HG03039 (cell line): Measurements from ENCODE around the gene POLR2F.
"Not testable (repeated sequence)": the region's sequence is repeated elsewhere in the genome, so short reads cannot be mapped to it uniquely, and the experiment has no call there.

ENCODE experiments used
- ATAC-seq: cut with Tn5 transposase; IDR thresholded peaks from one replicate; pipeline ENCODE4 v1.9.1; 2021; ENCODE audit warnings: mild to moderate bottlenecking, moderate library complexity; ENCODE audit not compliant: unreplicated experiment

Gene POLR2F

GRCh38 chr22:37951305-37951704, 2.2 kb upstream of the POLR2F start:
- ATAC-seq, result no peak

GRCh38 chr22:37952629-37953028, 870 bp upstream of the POLR2F start:
- ATAC-seq, result not testable (repeated sequence)

- ATAC-seq, result peak; percentile 6
These were observed 450 bp upstream of the POLR2F start for GRCh38 chr22:37953062-37953436.

DNA sequence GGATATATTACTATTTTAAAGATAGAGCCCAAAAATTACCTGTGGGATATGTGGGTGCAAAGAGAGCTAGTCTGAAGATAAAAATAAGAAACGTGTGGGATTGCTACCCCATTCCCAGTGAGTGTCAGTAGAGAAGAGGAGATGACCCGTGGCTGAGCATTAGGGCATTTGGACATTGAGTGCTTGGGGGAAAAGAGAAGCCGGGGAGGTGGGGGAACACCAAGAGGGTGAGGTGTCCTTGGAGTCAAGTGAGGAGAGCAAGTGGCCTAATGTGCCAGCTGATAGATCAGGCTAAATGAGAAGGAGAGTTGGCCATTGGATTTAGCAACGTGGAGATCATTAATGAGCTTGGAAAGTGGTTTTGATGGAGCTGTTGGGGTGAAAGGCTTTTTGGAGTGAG, 1.2 kb downstream of the POLR2F start:
- ATAC-seq, result no peak

DNA sequence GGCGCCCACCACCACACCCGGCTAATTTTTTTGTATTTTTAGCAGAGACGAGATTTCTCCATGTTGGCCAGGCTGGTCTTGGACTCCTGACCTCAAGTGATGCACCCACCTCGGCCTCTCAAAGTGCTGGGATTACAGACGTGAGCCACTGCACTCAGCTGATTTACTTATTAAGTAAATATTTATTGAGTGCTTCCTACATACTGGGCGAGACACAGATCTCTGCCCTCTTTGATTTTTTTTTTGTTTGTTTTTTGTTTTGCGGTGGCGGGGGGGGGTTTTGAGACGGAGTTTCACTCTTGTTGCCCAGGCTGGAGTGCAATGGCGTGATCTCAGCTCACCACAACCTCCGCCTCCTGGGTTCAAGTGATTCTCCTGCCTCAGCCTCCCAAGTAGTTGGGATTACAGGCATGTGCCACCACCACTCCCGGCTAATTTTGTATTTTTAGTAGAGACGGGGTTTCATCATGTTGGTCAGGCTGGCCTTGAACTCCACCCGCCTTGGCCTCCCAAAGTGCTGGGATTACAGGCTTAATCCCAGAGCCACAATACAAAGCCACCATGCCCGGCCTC, 2.4 kb downstream of the POLR2F start:
- ATAC-seq, result not testable (repeated sequence)

- ATAC-seq, result no peak
These were observed 3.7 kb downstream of the POLR2F start for GRCh38 chr22:37957232-37957631.

DNA sequence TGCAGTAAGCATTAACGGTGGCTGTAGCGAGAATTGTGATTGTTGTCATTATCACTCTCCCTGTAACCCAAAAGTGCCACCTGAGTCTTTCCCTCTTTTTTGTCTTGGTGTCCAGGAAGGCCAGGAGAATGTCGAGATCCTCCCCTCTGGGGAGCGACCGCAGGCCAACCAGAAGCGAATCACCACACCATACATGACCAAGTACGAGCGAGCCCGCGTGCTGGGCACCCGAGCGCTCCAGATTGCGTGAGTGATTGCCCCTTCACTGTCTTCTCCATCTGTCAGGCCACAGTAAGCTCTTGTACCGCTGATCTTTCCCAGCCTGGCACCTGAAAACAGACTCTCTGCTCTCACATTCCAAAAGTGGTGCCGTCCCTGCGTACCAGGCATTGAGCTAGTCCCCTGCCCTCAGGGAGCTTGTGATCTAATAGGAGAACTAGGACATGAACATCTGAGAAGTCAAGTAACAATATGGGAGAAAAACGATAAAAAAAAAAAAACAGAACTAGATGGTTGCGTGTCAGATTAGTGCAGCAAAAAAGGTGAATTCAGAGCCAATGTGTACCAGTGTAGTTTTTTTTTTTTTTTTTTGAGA, 5.8 kb downstream of the POLR2F start:
- ATAC-seq, result no peak

DNA sequence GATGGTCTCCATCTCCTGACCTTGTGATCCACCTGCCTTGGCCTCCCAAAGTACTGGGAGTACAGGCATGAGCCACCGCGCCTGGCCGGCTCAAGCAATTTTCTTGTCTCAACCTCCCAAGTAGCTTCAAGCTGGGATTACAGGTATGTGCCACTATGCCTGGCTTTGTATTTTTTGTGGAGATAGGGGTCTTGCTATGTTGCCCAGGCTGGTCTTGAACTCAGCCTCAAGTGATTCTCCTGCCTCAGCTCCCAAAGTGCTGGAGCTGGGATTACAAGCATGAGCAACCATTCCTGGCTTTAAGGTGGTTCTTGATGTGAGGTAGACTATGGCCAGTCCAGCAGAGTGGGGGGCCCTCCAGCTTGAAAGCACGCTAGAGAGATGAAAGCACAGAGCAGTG, 7.6 kb downstream of the POLR2F start:
- no peak for ATAC-seq

GRCh38 chr22:37965940-37966664, 12.6 kb downstream of the POLR2F start:
- no peak for ATAC-seq

- ATAC-seq, result no peak
These were observed 13.6 kb downstream of the POLR2F start for GRCh38 chr22:37967147-37967546.

GRCh38 chr22:37967637-37968451, 14.3 kb downstream of the POLR2F start:
- ATAC-seq, result no peak

GRCh38 chr22:37968452-37969251, 15.2 kb downstream of the POLR2F start:
- ATAC-seq, result no peak

- ATAC-seq, result no peak
These were observed 17.4 kb downstream of the POLR2F start for GRCh38 chr22:37970864-37971263.

DNA sequence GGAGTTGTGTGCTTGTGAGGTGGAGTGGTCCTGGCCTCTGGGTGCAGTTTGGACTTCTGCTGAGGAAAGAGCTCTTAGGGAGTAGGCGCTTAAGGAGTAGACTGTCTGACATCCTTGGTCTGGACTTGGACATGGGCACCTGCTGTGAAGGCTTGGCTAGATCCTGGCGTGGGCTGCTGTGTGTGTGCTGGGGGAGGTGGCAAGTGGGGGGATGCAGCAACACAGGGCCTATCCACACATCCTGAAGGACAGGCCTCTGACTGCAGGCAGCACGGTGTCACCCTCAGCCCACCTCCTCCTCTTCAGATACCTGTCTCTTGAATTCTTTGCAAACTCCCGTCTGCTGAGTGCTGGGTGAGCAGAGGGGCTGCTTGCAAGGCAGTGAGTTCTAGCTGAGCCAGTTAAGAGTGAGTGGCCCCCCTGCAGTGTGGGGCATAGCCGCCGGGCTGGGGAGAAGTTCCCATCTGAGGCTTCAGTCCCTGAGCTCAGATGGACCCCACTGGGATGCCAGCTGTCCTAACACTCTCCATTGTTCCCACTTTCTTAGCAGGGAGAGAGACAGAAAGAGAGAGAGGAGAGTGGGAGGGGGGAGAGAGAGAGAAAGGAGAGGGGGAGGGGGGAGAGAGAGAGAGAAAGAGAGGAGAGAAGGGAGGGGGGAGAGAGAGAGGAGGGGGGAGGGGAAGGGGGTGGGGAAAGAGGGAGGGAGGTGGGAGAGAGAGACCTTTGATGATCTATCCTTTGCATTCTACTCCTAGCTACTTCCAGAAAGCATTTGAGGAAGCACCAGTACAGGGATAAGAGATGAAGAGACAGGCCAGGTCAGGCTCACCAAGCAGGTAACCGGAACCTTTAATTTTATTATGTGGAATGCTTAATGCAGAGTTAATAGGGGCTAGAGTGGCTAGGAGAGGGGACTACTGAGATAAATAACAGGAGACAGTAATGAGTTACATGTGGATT, 18.3 kb downstream of the POLR2F start:
- no peak for ATAC-seq

- ATAC-seq, result no peak
These were observed 19.0 kb downstream of the POLR2F start for GRCh38 chr22:37972527-37972926.

GRCh38 chr22:37973271-37974170, 20.0 kb downstream of the POLR2F start:
- ATAC-seq, result no peak

- ATAC-seq, result no peak
These were observed 21.7 kb downstream of the POLR2F start for GRCh38 chr22:37975153-37975552.

GRCh38 chr22:37976022-37976421, 22.5 kb downstream of the POLR2F start:
- not testable (repeated sequence) for ATAC-seq

GRCh38 chr22:37976547-37976946, 23.0 kb downstream of the POLR2F start:
- no peak for ATAC-seq
